Measurements from ENCODE around the gene NPIPB5. TPM values are rescaled to one million over a fixed set of nuclear protein-coding genes. Genes with fewer than 3 reads are reported as not detected.
"Not testable (repeated sequence)": the region's sequence is repeated elsewhere in the genome, so short reads cannot be mapped to it uniquely, and the experiment has no call there.

Gene NPIPB5
- 100 to 1,000 TPM; 222 to 625 (median 479) TPM for total RNA-seq
- polyA plus RNA-seq, result 100 to 1,000 TPM in 1 of 3 donors, 10 to 100 TPM in 2; 58.7 to 118 (median 79.5) TPM
- long read RNA-seq, donor 1, partial matches to known transcripts, result 17 of 19 reads
- long read RNA-seq, donor 1, other reads (novel, unspliced or antisense), result 0 of 19 reads
- long read RNA-seq, donor 2, partial matches to known transcripts, result 0 of 1 reads
- long read RNA-seq, donor 2, other reads (novel, unspliced or antisense), result 0 of 1 reads

GRCh38 chr16:22510591-22510990 lies at the start of gene NPIPB5:
Gene NPIPB5 (plus strand): TSS chr16:22510891. CDS start chr16:22513802, 2,911 bp downstream.
- DNase-seq; H3K27ac ChIP-seq; H3K4me3 ChIP-seq; H3K9me3 ChIP-seq; H3K36me3 ChIP-seq; intact Hi-C loops (cut with DNase I; ENCODE audit: low total_unique reads); H3K27me3 ChIP-seq (replicated peaks in 1 of 7); H3K4me1 ChIP-seq: not testable (repeated sequence)
- WGBS, 5 donors, result no CpG with 5 or more reads among the region's 4 CpGs

GRCh38 chr16:22468846-22469245 lies 41.8 kb upstream of the NPIPB5 start:
- DNase-seq; H3K27ac ChIP-seq; intact Hi-C loops (cut with DNase I; ENCODE audit: low total_unique reads); H3K4me1 ChIP-seq; H3K36me3 ChIP-seq; H3K4me3 ChIP-seq; H3K9me3 ChIP-seq; H3K27me3 ChIP-seq (replicated peaks in 1 of 7): not testable (repeated sequence)
- WGBS, 5 donors, result 90 to 92% (median 92%) methylated on average over 4 of the region's 6 CpGs; no CpG with 5 or more reads in 1 of the 5 donors

- H3K4me1 ChIP-seq; H3K4me3 ChIP-seq; H3K36me3 ChIP-seq; H3K27ac ChIP-seq; intact Hi-C loops (cut with DNase I; ENCODE audit: low total_unique reads); H3K27me3 ChIP-seq (replicated peaks in 1 of 7); H3K9me3 ChIP-seq: not testable (repeated sequence)
- DNase-seq, result peak; percentile 37
- 72 to 86% (median 78%) methylated on average over 4 of the region's 4 CpGs for WGBS, 5 donors
Observed at GRCh38 chr16:22537996-22538395, 27.3 kb downstream of the NPIPB5 start.

GRCh38 chr16:22544809-22545208 lies 34.1 kb downstream of the NPIPB5 start:
- H3K9me3 ChIP-seq; H3K27me3 ChIP-seq (replicated peaks in 1 of 7); H3K36me3 ChIP-seq; H3K27ac ChIP-seq; H3K4me1 ChIP-seq; DNase-seq; intact Hi-C loops (cut with DNase I; ENCODE audit: low total_unique reads); H3K4me3 ChIP-seq: not testable (repeated sequence)
- 67 to 91% (median 78%) methylated on average over 1 of the region's 2 CpGs for WGBS, 5 donors

- H3K27ac ChIP-seq; intact Hi-C loops (cut with DNase I; ENCODE audit: low total_unique reads); H3K9me3 ChIP-seq; H3K4me1 ChIP-seq; H3K4me3 ChIP-seq; H3K27me3 ChIP-seq (replicated peaks in 1 of 7); H3K36me3 ChIP-seq; DNase-seq: not testable (repeated sequence)
- 63 to 89% (median 84%) methylated on average over 2 of the region's 2 CpGs for WGBS, 5 donors
Observed at GRCh38 chr16:22546630-22547029, 35.9 kb downstream of the NPIPB5 start.

- intact Hi-C loops (cut with DNase I; ENCODE audit: low total_unique reads); H3K9me3 ChIP-seq; DNase-seq; H3K36me3 ChIP-seq; H3K4me3 ChIP-seq; H3K4me1 ChIP-seq; H3K27ac ChIP-seq; H3K27me3 ChIP-seq (replicated peaks in 1 of 7): not testable (repeated sequence)
- WGBS, 5 donors, result 88 to 100% (median 95%) methylated on average over 2 of the region's 2 CpGs
Observed at GRCh38 chr16:22547170-22547765, 36.6 kb downstream of the NPIPB5 start.

- not testable (repeated sequence) for DNase-seq
Observed at GRCh38 chr16:22549853-22550252, 39.2 kb downstream of the NPIPB5 start.

GRCh38 chr16:22551143-22551542 lies 40.5 kb downstream of the NPIPB5 start:
- DNase-seq; intact Hi-C loops (cut with DNase I; ENCODE audit: low total_unique reads); H3K36me3 ChIP-seq; H3K27me3 ChIP-seq (replicated peaks in 1 of 7); H3K4me3 ChIP-seq; H3K9me3 ChIP-seq; H3K4me1 ChIP-seq; H3K27ac ChIP-seq: not testable (repeated sequence)
- 74 to 88% (median 85%) methylated on average over 5 to 8 of the region's 10 CpGs for WGBS, 5 donors

More at GRCh38 chr16:22549853-22550252, 39.2 kb downstream of the NPIPB5 start:
- H3K27me3 ChIP-seq (replicated peaks in 1 of 7); H3K9me3 ChIP-seq; H3K4me1 ChIP-seq; H3K4me3 ChIP-seq; H3K27ac ChIP-seq; intact Hi-C loops (cut with DNase I; ENCODE audit: low total_unique reads); H3K36me3 ChIP-seq: not testable (repeated sequence)
- WGBS, 5 donors, result 93 to 99% (median 96%) methylated on average over 5 of the region's 6 CpGs

- H3K9me3 ChIP-seq; DNase-seq; H3K4me3 ChIP-seq; H3K36me3 ChIP-seq; H3K27me3 ChIP-seq (replicated peaks in 1 of 7); intact Hi-C loops (cut with DNase I; ENCODE audit: low total_unique reads); H3K27ac ChIP-seq; H3K4me1 ChIP-seq: not testable (repeated sequence)
- WGBS, 5 donors, result 81 to 91% (median 90%) methylated on average over 5 of the region's 5 CpGs
Observed at GRCh38 chr16:22551651-22552050, 41.0 kb downstream of the NPIPB5 start.

GRCh38 chr16:22556759-22557158 lies 46.1 kb downstream of the NPIPB5 start:
- H3K4me3 ChIP-seq; intact Hi-C loops (cut with DNase I; ENCODE audit: low total_unique reads); H3K27ac ChIP-seq; H3K4me1 ChIP-seq; H3K27me3 ChIP-seq (replicated peaks in 1 of 7); DNase-seq; H3K9me3 ChIP-seq; H3K36me3 ChIP-seq: not testable (repeated sequence)
- WGBS, 5 donors, result no CpG with 5 or more reads among the region's 7 CpGs

Measured in spleen (tissue), 13 donors.